Osteocyte (in vitro differentiated cells): ENCODE measurements around the gene ZNF217. TPM values are rescaled to one million over a fixed set of nuclear protein-coding genes. Genes with fewer than 3 reads are reported as not detected.
"Not testable (repeated sequence)": the region's sequence is repeated elsewhere in the genome, so short reads cannot be mapped to it uniquely, and the experiment has no call there.

Source experiments
- DNase-seq: peaks from one replicate; pipeline ENCODE4 v3.0.0; 2021; ENCODE audit warnings: mixed read lengths; ENCODE audit not compliant: unreplicated experiment; ENCODE audit errors: extremely low spot score
- H3K27ac Mint-ChIP-seq: one replicate; pipeline ENCODE4 v1.8.0; 2021; ENCODE audit warnings: mild to moderate bottlenecking, mixed read lengths; ENCODE audit not compliant: unreplicated experiment
- H3K27me3 Mint-ChIP-seq: one replicate; pipeline ENCODE4 v1.8.0; 2021; ENCODE audit warnings: mixed read lengths; ENCODE audit not compliant: unreplicated experiment
- H3K36me3 Mint-ChIP-seq: one replicate; pipeline ENCODE4 v1.8.0; 2021; ENCODE audit warnings: mixed read lengths; ENCODE audit not compliant: unreplicated experiment
- H3K4me1 Mint-ChIP-seq: one replicate; pipeline ENCODE4 v1.8.0; 2021; ENCODE audit warnings: mixed read lengths; ENCODE audit not compliant: unreplicated experiment
- H3K4me3 Mint-ChIP-seq: one replicate; pipeline ENCODE4 v1.8.0; 2021; ENCODE audit warnings: mild to moderate bottlenecking, moderate library complexity, mixed read lengths; ENCODE audit not compliant: unreplicated experiment
- H3K9me3 Mint-ChIP-seq: one replicate; pipeline ENCODE4 v1.8.0; 2021; ENCODE audit warnings: mixed read lengths; ENCODE audit not compliant: unreplicated experiment
- CTCF ChIP-seq: fragments of 200-600 bp; sonication (generic); IDR thresholded peaks from 2 replicates; pipeline ENCODE4 v1.5.0; 2021; ENCODE audit warnings: antibody characterized with exemption, mild to moderate bottlenecking, moderate library complexity
- total RNA-seq: library from RNA; stranded (reverse); gene quantifications from 2 replicates; pipeline ENCODE4 v1.2.1, GENCODE V29; 2021

ZNF217 gene
- total RNA-seq, 1 donor from 2014 or later = 44.3 TPM

- H3K9me3 Mint-ChIP-seq = no peaks in the 10 kb centered on the region
- H3K27me3 Mint-ChIP-seq = no peaks in the 10 kb centered on the region
- peaks cover 89% of the 10 kb centered on the region for H3K4me1 Mint-ChIP-seq
- H3K4me3 Mint-ChIP-seq = no peak overlapping the region
- H3K27ac Mint-ChIP-seq = peak overlapping the region; percentile 88
- no peak for TF ChIP-seq CTCF
- peaks cover 16% of the 10 kb centered on the region for H3K36me3 Mint-ChIP-seq
- no peak for DNase-seq
These were observed 7.0 kb downstream of the ZNF217 start for GRCh38 chr20:53586640-53587039.

- H3K27me3 Mint-ChIP-seq, DNase-seq, H3K9me3 Mint-ChIP-seq, H3K4me3 Mint-ChIP-seq: not testable (repeated sequence)
- Mint-ChIP-seq H3K27ac (peak overlapping the region; percentile 88), H3K36me3 (peaks cover 19% of the 10 kb centered on the region), H3K4me1 (peaks cover 84% of the 10 kb centered on the region)
These were observed 7.7 kb downstream of the ZNF217 start for GRCh38 chr20:53585910-53586309.

GRCh38 chr20:53585004-53585569 is 8.6 kb downstream of the ZNF217 start:
- DNase-seq, H3K27me3 Mint-ChIP-seq, H3K4me3 Mint-ChIP-seq, H3K9me3 Mint-ChIP-seq: not testable (repeated sequence)
- Mint-ChIP-seq H3K27ac (peak overlapping the region; percentile 88), H3K36me3 (peaks cover 25% of the 10 kb centered on the region), H3K4me1 (peaks cover 83% of the 10 kb centered on the region)

GRCh38 chr20:53584550-53584913 is 9.1 kb downstream of the ZNF217 start:
- Mint-ChIP-seq H3K4me1 (peaks cover 83% of the 10 kb centered on the region), H3K36me3 (peaks cover 28% of the 10 kb centered on the region), H3K27ac (peak overlapping the region; percentile 88)
- not testable (repeated sequence) for DNase-seq, H3K27me3 Mint-ChIP-seq, H3K9me3 Mint-ChIP-seq, H3K4me3 Mint-ChIP-seq

GRCh38 chr20:53583660-53584549 is 9.7 kb downstream of the ZNF217 start:
- H3K27me3 Mint-ChIP-seq, H3K9me3 Mint-ChIP-seq, H3K4me3 Mint-ChIP-seq: not testable (repeated sequence)
- Mint-ChIP-seq H3K36me3 (peaks cover 28% of the 10 kb centered on the region), H3K4me1 (peaks cover 83% of the 10 kb centered on the region), H3K27ac (peak overlapping the region; percentile 88)
- DNase-seq = peak; percentile 3

GRCh38 chr20:53582574-53583351 is 10.9 kb downstream of the ZNF217 start:
- peak overlapping the region; percentile 88 for H3K27ac Mint-ChIP-seq
- DNase-seq = peak; percentile 27
- H3K27me3 Mint-ChIP-seq = no peaks in the 10 kb centered on the region
- no peaks in the 10 kb centered on the region for H3K9me3 Mint-ChIP-seq
- no peak for TF ChIP-seq CTCF
- peak overlapping the region; percentile 36 for H3K4me3 Mint-ChIP-seq
- H3K36me3 Mint-ChIP-seq = peaks cover 32% of the 10 kb centered on the region
- H3K4me1 Mint-ChIP-seq = peaks cover 86% of the 10 kb centered on the region
